ENCODE measurements around the gene SAMD11.
"Not testable (repeated sequence)": the region's sequence is repeated elsewhere in the genome, so short reads cannot be mapped to it uniquely, and the experiment has no call there.

Gene SAMD11

DNA sequence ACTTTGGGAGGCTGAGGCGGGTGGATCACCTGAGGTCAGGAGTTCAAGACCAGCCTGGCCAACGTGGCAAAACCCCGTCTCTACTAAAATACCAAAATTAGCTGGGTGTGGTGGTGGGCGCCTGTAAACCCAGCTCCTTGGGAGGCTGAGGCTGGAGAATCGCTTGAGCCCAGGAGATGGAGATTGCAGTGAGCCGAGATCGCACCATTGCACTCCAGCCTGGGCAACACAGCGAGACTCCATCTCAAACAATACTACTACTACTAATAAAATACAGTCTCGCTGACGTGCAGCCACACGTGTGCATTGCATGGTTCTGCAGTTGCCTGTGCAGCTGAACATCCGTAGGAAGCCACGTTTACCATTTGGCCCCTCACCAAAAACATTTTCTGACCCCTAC, 23.1 kb downstream of the SAMD11 start:
- DNase-seq = not testable (repeated sequence)

DNA sequence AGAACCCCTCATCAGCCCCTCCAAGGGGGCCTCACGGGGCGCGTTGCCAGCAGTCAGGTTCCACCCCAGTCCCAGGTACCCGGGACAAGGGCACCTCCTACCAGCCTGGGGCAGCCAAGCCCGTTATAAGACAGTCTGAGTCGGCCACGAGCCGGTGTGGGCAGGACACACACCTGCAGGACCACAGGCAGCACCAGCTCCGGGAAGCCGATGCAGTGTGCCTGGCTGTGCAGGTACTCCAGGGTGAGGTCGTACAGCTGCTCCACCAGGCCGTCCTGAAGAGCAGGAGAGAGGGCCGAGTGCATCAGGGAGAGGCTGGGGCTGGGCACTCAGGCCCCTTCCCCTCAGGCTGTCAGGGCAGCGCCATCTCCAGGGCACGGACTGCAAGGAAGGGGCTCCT, 24.2 kb downstream of the SAMD11 start:
- no peak for DNase-seq

DNA sequence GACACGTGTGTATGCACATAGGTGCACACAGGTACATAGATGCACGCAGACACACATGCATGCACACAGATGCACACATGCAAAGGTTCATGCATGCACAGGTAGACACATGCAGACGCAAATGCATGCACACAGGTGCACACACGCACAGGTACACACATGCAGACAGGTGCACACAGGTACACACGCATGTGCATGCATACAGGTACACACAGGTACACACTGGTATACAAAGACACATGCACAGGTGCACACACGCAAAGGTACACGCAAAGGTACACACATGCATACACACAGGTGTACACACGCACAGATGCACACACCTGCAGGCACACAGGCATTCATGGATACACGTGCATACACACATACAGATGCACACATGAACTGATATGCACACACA, 26.5 kb downstream of the SAMD11 start:
- no peak for DNase-seq

DNA sequence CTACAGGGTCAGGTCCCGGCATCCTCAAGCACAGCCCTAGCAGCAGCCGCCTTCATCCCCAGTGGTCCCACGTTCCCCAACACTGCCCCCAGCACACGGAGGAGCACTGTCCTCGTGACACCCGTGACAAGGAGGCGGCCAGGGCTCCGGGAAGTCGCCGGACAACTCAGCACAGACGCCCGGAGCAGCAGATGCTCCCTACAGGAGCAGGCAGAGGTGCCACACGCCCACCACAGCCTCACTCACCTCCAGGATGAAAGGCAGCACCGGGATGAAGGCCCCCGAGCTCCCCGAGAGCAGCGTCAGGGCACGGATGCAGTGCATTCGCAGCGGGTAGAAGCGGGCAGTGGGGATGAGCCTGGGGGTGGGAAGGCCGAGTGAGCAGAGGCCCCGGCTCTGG, 27.2 kb downstream of the SAMD11 start:
- DNase-seq = no peak

DNA sequence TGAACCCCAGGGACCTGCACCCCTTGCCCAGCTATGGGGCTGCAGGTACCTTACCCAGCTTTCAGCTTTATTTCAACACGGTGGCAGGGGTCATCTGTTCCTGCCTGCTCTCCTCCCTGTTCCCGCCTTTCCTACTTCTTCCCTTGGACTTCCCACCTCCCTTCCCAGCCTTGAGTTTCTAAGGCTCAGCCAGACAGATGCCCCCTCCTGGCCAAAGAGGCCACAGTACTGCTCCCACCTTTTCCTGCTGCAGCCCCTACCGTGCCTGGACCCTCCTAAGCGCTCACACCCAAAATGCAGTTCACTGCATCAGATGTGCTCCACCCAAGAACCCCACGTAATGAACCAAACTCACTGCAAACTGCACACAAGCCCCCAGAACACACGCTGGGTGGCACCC, 27.6 kb downstream of the SAMD11 start:
- no peak for DNase-seq

DNA sequence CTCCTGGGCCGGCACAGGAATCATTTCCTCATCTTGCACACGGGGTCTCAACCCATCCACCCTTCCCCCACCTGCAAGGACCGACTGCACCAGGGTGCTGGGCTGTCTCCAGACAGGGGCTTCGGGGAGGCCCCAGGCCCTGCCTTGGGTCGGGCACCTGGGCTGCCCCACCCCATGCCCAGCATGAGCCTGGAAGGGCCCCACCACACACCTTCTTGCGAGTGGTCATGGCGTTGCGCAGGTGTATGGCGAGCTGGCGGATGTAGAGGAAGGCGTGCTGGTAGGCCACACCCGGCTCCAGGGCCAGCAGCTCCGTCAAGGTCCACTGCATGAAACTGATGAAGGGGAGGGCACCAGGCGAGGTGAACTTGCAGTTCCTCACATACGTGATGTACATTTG, 28.5 kb downstream of the SAMD11 start:
- DNase-seq = no peak

DNA sequence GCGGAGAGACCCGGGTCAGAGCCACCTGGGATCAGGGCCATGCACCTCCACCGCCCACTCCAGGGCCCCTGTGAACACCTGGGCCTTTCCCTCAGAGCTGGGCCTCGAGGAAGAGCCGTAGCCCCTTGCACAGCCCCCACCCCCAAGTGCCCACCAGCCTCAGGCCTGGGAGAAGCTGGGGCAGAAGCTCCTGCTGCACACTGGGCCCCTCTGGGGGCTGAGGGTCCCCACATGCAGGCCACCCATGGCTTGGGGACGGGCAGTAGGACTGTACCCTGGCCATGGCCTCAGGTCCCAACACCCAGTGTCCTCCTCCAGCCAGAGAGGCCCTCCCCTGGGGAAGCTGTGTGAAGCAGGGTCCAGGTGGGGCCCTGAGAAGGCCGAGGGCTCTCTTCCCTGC, 28.9 kb downstream of the SAMD11 start:
- DNase-seq = no peak

DNA sequence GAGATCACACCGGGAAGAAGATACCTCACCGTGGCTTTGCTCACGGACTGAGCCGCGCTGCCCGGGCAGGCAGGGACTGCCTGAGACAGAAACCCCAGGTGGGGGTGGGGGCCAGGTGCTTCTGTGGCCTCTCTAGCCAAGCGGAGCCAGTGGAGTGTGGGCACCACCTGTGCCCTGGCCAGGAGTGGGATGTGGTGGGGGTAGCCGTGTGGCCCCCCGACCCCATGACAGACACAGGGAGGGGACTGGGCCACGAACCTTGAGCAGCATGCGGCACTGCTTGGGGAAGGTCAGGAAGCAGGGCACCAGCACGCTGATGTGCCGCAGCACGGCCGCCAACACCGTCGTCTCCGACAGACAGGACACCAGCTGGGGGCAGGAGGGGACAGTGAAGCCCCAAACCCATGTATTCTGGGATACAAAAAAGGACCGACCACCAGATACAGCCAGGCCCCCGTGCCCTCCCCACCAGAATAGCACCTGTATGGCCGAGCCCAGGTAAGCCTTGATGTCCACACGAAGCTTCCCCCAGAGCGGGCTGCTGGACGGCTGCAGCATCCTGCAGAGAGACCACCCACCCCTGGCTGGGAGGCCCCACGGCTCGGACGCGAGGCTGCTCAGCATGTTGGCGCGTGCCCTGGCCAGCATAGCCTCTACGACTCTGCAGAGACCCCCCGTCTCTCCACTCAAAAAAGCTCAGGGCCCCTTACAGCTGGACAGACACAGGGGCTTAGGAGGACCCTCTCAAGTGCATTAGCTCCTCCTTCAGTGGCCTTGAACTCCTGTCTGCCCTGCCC, 30.0 kb downstream of the SAMD11 start:
- no peak for DNase-seq

DNA sequence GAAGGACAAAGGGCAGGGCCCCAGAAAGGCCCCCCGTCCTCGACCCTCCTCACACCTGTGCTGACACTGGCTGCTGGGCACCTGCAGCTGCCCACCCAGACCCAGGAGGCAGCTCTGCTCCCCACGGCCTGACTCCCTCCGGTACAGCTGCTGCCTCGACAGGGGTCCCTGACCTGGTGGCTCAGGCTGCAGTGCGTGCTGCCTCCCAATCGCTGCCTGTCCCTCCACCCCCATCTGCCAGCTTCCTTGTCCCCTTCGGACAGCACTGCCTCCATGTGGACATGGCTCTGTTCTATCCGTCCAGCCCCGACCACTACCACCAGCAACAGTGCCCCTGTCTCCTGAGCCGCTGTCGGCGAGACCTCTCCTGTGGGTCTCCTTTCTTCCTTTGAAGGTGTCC, 31.2 kb downstream of the SAMD11 start:
- DNase-seq = no peak

DNA sequence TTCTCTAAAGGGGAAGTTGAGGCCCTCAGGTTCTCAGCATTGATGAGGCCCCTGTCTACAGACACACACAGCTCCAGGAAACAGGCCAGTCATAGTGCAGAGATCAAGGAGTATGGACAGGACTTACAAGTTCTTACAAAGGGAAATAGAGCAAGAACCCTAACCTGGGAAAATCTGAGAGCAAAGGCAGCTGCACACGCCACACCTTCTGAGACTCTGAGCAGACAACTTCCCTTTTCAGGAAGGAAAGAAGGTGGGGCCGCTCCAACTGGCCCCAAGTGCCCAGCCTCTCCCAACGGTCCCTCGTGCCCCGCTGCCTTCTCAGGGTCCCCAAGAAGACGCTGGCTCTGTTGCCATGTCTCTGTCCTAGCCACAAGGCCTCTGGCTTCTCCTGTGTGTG, 31.8 kb downstream of the SAMD11 start:
- DNase-seq = peak; percentile 36

DNA sequence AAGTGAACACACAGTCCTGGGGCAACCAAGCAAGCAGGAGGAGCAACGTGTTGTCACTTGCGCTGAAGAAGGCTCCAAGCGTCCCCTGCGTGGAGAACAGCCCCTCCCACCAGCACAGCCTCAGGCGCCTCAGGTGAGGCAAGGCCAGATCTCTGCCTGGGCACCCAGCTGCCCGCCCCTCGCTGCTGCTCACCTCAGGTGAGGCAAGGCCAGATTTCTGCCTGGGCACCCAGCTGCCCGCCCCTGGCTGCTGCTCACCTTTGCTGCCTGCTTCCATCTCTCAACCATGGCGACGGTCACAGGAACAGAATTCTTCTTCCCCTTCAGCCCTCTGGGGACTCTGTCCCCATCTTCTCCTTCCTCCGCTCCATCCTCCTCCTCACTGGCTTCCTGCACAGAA, 32.9 kb downstream of the SAMD11 start:
- DNase-seq = no peak

DNA sequence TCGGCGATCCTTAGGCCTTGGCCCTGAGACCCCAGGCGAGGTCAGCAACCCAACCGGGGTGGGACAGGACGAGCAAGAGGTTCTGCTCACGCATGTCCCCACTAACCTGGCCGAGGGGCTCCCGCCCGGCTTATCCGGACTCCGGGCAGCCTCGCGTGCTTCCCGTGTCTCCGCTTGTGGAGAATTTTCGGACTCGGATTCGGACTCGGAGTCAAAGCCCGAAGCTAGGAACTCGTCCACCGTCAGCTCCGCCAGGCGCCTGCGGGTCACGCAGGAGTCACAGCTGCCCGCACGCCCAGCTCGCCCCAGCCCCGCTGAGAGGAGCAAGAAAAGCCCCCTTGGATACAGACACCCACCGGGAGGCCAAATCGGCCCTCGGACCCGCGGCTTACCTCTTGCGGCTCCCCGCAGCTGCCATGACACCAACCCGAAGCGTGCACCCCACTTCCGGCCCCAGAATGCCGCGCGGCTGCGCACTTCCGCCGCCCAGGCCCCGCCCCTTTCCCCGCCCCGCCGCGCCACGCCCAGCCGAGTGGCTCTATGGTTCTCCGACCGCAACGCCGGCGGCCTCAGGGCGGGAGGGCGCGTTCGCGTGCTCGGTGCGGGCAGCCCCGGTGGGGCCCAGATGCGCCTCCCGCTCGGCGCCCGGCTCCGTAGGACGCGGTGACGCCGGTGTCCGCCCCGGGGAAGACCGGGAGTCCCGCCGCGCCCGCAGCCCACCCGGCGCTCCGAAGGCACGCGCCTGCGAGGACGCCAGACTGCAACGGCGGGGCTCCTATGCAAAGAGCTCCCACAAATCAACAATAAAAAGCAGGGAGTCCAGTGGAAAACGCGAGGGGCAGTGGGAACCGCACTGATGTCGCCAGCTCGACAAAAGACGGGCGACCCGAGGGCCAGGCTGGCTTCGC, 35.4 kb downstream of the SAMD11 start, which contains the start of gene NOC2L:
Gene NOC2L (minus strand): TSS at position 434 of the 908 bp plus-strand sequence. CDS start 16 bp downstream, at position 418.
- DNase-seq = peak; percentile 78

DNA sequence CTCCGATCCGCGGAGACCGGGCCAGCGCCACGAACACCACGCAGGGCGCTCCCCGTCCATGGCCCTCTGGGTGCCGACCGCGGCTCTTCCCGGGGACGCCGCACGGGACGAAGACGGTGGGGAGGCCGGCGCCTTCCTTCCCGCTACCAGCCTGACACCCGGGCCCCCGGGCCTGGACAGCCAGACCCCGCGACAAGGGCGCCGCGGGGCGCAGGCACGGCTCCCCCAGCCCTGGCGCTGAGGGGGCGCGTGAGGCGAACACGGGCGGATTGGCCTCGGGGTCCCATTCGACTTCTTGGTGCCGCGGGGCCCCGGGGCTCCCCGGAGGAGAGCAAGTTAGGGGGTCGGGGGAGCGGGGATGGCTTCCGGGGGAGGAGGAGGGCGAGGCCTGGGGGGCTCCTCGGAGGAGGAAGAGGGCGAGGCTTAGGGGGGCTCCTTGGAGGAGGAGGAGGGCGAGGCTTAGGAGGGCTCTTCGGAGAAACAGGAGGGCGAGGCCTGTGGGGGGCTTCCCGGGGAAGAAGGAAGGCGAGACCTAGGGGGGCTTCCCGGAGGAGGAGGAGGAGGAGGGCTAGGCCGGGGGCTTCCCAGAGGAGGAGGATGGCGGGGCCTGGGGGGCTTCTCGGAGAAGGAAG, 36.1 kb downstream of the SAMD11 start:
- no peak for DNase-seq

DNA sequence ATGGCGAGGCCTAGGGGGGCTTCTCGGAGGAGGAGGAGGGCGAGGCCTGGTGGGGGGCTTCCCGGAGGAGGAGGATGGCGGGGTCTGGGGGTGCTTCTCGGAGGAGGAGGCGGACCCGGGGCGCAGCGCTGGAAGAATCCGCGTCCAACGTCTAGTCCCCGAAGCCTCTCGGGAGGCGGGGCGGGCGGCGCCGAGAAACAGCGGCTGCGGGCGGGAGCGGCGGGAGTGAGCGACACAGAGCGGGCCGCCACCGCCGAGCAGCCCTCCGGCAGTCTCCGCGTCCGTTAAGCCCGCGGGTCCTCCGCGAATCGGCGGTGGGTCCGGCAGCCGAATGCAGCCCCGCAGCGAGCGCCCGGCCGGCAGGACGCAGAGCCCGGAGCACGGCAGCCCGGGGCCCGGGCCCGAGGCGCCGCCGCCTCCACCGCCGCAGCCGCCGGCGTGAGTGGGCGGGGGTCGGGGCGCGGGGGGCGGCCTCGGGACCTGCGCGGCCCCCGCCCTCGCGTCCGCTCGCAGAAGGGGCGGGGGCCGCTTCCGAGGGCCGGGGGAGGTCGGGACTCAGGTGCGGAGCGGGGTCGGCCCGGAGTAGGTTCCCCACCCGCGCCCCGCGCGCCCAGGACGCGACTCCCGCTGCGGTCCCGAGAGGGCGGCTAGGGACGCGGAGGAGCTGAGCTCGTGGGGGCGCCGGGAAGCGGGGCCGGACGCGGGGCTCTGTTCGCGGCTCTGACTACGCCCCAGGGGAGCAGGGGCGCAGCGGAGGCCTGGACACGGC, 36.8 kb downstream of the SAMD11 start, which contains the start of gene KLHL17:
Gene KLHL17 (plus strand): TSS at position 222 of the 769 bp plus-strand sequence. CDS start 110 bp downstream, at position 332.
- peak; percentile 48 for DNase-seq

DNA sequence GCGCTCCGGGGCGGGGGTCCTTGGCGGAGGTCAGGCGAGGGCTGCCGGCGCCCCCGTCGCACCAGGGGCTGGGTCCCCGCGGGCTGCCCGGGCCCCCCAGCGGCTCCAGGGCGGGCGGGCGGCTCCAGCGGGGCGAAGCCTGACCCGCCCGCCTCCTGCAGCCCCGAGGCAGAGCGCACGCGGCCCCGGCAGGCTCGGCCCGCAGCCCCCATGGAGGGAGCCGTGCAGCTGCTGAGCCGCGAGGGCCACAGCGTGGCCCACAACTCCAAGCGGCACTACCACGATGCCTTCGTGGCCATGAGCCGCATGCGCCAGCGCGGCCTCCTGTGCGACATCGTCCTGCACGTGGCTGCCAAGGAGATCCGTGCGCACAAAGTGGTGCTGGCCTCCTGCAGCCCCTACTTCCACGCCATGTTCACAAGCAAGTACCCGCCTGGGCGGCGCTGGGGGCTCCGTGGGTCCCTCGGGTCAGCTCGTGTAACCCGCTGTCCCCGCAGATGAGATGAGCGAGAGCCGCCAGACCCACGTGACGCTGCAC, 37.5 kb downstream of the SAMD11 start:
- DNase-seq = no peak

DNA sequence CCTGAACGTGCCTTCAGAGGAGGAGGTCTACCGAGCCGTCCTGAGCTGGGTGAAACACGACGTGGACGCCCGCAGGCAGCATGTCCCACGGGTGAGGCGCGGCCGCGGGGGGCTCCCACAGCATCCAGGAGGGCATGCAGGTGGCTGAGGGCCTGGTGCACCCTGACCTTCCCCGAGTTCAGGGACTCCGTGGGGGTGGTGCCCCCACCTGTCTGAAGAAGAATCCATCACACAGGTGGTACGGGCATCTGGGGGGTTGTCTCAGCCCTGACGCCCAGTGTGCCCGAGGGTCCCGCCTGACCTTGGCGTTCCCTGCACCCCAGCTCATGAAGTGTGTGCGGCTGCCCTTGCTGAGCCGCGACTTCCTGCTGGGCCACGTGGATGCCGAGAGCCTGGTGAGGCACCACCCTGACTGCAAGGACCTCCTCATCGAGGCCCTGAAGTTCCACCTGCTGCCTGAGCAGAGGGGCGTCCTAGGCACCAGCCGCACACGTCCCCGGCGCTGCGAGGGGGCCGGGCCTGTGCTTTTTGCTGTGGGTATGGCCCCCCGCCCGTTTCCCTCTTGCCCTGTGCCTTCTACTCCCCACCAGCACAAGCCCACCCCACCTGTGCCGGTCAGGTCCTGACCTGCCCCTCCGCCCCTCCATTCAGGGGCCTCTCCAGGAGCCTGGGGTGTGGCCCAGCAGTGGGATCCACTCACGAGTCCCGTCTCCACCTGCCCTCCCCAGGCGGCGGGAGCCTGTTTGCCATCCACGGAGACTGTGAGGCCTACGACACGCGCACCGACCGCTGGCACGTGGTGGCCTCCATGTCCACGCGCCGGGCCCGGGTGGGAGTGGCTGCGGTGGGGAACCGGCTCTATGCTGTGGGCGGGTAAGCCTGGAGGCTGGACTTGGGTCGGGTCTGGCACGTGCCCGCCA, 38.9 kb downstream of the SAMD11 start:
- no peak for DNase-seq

DNA sequence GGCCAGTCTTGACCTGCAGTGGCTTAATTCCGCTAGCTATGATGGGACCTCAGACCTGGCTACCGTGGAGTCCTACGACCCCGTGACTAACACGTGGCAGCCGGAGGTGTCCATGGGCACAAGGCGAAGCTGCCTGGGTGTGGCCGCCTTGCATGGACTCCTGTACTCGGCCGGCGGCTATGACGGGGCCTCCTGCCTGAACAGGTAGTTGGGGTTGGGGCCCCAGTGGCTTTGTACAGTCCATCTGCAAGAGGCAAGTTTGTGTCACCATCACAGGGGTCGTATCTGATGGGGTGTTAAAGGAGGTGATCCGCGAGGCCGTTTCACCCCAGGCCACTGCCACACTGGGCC, 39.6 kb downstream of the SAMD11 start:
- DNase-seq = no peak

DNA sequence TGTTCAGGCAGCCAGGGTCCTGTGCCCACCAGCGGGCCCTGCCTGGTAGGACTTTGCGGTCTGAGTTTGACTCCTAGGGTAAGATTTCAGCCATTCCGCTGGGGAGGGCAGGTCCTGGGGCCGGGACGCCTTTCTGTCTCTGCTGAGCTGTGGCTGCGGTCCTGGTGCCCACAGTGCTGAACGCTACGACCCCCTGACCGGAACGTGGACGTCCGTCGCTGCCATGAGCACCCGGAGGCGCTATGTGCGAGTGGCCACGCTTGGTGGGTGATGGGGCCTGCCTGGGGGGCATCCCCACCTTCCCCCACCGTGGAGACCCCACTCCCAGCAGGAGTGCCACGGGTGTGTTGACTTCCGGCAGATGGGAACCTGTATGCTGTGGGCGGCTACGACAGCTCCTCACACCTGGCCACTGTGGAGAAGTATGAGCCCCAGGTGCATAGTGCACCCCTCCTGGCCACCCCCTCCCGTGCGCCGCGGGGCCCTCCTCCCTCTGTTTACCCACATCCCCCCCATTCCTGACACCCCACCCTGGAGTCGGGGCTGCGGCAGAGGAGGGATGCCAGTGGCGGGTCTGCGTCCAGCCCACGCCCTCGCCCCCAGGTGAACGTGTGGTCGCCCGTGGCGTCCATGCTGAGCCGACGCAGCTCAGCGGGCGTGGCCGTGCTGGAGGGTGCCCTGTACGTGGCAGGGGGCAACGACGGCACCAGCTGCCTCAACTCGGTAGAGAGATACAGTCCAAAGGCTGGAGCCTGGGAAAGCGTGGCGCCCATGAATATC, 40.2 kb downstream of the SAMD11 start:
- DNase-seq = no peak

DNA sequence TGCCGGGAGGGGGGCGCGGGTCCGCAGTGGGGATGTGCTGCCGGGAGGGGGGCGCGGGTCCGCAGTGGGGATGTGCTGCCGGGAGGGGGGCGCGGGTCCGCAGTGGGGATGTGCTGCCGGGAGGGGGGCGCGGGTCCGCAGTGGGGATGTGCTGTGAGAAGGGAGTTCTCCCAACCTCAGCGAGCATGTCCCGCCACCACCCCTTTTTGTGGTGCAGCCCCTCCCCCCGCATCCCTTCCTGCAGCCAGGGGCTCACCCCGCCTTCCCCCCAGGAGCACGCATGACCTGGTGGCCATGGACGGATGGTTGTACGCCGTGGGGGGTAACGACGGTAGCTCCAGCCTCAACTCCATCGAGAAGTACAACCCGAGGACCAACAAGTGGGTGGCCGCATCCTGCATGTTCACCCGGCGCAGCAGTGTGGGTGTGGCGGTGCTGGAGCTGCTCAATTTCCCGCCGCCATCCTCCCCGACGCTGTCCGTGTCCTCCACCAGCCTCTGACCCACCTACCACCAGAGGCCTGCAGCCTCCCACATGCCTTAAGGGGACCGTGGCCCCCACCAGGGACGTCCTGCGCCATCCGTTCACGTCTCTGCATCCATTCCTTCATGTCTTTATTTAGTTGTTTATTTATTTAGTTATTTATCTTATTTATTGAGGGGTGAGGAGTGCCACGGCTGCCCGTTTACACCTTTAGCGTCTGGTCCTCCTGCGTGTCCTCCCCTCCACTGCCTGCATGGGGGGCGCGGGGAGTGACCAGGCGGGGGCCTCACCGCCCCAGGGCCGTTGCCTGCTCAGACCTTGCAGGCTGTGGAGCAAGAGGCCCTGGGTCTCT, 41.2 kb downstream of the SAMD11 start:
- DNase-seq = no peak

All from MV-4-11 (cell line).